NCI-H187 (cell line): ENCODE measurements around the gene ALG2.

Experiments
- DNase-seq, 2 experiments: peaks; one replicate each; lab custom pipeline; 2025; lab: John Stamatoyannopoulos, UW

Gene ALG2

DNA sequence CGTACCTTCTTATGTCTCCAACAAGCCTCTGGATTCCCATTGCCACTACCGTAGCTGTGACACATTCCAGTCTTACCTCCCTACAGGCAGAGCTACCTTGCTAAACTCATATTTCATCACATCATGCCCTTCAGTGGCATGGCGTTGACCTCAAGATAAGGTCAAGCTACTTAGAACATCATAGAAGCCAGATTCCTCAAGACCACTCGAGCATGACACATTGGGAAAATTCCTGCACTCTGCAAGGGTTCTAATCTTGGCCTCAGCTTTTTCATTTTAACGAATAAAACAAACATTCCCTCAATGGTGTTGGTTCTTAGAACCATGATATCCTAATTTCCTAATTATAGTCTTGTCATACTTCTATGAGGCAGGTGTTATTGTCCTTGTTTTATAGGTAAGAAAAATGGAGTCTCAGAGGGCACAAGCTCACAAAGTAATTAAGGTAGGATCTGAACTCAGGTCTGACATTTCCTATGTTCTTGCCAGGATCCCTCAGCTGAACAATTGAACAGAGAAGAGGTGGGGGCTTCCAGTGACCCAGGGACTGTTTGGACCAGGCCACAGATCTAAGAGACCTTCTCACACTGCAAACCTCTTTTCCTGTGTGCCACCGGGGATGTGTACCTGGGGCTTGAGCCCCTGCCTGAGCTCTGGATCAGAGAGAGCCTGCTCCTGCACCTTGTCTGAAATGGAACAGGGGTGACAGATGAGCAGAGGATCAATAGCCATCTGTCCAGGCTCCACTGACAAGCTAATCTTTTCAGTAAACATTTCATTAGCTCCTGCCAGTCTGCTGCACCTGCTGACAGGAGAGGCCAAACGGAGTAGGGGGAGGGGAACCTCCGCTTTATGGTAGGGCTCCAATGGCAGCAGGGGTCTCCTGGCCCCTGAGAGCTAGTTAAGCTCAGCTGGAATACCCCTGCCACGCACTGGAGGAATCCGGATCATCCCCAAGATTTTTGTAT, 49.3 kb downstream of the ALG2 start:
- no peak for DNase-seq

DNA sequence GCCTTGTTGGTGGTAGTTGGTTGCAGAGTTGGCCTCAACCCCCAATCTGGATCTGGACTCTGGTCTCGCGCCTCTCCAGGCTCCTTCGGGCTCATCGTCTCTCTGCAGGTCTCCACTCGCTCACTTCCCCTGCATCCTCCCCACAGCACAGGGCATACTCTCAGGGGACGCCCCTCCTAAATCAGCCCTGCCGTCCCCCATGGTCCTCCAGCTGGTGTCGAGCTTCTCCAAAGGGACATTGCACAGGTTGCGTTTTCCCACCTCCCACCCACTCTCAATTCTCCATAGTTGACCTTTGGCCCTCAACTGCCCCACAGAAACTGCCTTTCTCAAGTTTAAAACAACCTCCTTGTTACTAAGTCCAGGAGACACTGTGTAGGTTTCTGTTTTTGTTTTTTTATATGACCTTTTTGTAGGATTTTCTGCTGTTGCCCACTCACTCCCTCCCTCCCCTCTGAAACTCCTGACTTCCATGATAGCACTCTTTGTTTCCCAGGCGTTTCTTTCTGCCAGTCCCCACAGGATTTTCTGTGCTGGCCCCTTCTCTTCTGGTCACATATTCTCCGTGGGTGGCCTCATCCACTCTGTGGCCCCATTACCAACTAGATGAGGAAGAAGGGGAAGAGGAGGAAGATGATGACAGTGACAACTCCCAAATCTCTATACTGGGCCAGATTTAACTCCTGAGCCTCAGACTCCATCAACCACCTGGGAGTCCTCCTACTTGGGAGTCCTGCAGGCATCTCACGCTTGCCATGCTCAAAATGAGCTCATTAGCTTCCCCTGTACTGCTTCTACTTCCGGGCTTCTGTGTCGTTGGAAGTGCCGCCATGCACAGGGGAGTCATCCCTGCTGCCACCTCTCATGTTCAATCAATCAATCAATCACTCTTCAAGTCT, 50.3 kb downstream of the ALG2 start:
- no peak for DNase-seq

DNA sequence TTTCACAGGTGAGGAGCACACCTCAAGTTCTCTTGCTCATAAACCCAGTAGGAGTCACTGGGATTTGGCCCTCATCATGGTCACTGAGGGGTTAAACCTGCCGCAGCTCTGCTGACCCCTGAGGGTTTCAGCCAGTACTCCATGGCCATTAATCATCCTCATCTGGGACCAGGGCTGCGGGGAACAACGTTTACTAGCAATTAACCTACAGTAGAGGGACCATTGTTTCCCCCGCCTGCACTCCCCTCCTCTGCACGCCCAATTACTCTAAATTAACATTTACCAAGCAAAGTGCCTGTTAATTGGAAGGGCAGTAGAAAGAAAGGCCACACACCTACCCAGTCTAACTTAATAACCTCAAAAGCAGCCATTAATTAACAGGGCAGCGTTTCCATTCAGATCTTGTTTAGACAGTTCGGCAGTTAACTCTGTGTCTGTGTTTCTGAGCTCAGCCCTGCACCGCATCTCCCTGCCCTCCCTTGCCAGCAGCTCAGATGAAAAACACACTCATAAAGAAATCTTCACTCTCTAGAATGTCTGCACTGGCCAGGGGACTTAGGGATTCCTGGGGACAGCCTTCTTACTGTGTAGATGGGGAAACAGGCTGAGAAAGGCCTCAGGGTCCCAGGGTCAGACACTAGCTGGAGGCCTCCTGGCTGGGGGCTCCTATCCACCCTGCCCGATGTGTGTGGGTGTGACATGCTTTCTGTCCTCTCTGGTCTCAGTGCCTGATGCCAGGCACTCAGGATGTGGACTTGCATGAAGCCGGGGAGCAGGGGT, 51.6 kb downstream of the ALG2 start:
- DNase-seq = no peak

DNA sequence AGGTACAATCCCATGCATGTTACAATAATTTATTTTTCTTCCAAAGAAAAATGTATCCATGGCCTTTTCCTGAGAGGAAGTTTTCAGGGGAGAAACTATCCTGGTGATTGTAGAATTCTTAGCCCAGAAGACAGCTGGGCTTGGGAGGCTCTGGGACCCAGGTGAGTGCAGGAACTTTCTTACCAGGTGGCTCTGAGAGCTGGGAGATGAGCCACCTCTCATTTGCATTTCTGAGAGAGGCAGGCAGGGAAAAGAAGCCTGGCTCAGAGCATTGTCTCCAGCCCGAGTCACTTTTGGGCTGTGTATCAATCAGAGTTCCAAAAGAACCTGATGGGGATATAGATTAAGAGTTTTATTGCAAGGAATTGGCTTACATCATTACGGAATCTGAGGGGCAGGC, 52.7 kb downstream of the ALG2 start:
- DNase-seq = no peak

DNA sequence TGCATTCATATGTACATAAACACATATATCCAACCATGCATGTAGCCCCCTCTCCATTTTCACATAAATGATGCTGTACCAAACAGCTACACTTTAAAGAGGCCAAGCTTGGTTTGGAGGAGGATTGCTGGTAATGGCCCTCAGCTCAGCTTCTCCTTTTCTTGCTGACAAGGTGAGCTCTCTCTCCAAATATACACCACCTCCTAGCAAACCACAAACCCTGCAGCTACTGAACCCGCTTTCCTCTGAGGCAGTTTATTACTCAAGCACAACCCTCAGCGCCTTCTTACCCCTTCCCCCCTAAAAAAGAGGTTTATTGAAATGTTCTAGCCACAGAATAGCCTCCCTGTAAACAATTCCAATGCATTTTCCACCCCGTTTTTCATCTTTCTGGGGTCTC, 54.0 kb downstream of the ALG2 start:
- DNase-seq = no peak

DNA sequence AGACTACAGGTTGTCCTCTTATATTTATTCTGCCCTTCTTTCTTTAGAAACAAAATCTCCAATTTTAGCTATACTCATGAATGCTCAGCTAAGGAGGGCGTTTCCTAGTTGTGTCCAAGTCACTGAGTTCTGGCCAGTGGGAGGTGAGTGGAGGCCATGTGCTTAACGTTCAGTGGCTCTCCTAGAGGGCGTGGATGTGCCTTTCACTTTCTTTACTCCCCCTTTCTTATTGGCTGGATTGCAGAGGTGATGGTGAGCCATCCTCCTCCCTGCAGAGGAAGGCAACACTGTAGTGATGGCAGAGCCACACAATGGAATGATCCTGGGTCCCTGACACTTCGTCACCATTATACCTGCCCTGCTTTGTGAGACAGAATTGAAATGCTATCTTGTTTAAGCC, 54.6 kb downstream of the ALG2 start:
- no peak for DNase-seq
